HepG2 (cell line): ENCODE measurements around the gene NOL8. TPM values are rescaled to one million over a fixed set of nuclear protein-coding genes. Genes with fewer than 3 reads are reported as not detected.

ENCODE experiments used
- ARID4A ChIP-seq: sonication (generic); formaldehyde crosslinking; IDR thresholded peaks from 2 replicates; pipeline ENCODE4 v1.5.0; 2020; ENCODE audit warnings: mild to moderate bottlenecking, missing genetic modification reagents, borderline replicate concordance
- FOXJ3 ChIP-seq: sonication (generic); formaldehyde crosslinking; IDR thresholded peaks from 2 replicates; pipeline ENCODE4 v1.4.0; 2020; ENCODE audit warnings: missing genetic modification reagents, mild to moderate bottlenecking, borderline replicate concordance
- GZF1 ChIP-seq: sonication (generic); formaldehyde crosslinking; IDR thresholded peaks from 2 replicates; pipeline ENCODE4 v1.5.1; 2020; ENCODE audit warnings: mild to moderate bottlenecking, missing genetic modification reagents
- HNRNPH1 ChIP-seq: fragments of 200-400 bp; formaldehyde crosslinking; optimal IDR thresholded peaks from 2 replicates; pipeline ENCODE3; 2017; ENCODE audit warnings: mild to moderate bottlenecking, low read depth, low read length
- IKZF1 ChIP-seq: fragments of 450-650 bp; IDR thresholded peaks from 2 replicates; pipeline ENCODE4 v1.7.1; 2016
- MXD3 ChIP-seq: IDR thresholded peaks from 2 replicates; pipeline ENCODE4 v1.6.1; 2016; ENCODE audit warnings: mild to moderate bottlenecking, missing biosample characterization, missing genetic modification reagents
- NRL ChIP-seq: sonication (generic); formaldehyde crosslinking; IDR thresholded peaks from 2 replicates; pipeline ENCODE4 v1.5.0; 2020; ENCODE audit warnings: missing genetic modification reagents, mild to moderate bottlenecking, moderate library complexity, borderline replicate concordance
- SNRNP70 ChIP-seq: fragments of 200-400 bp; formaldehyde crosslinking; IDR thresholded peaks from 2 replicates; pipeline ENCODE4 v1.6.1; 2017; ENCODE audit warnings: mild to moderate bottlenecking, low read depth, low read length, moderate library complexity
- SPEN ChIP-seq: sonication (generic); formaldehyde crosslinking; IDR thresholded peaks from 2 replicates; pipeline ENCODE4 v1.5.1; 2020; ENCODE audit warnings: low read depth, mild to moderate bottlenecking, missing genetic modification reagents
- TBX3 ChIP-seq: fragments of 450-650 bp; IDR thresholded peaks from 2 replicates; pipeline ENCODE4 v1.6.1; 2017; ENCODE audit warnings: antibody characterized with exemption, mild to moderate bottlenecking, inconsistent platforms, borderline replicate concordance
- THAP9 ChIP-seq: sonication (generic); formaldehyde crosslinking; IDR thresholded peaks from 2 replicates; pipeline ENCODE4; 2020; ENCODE audit warnings: missing genetic modification reagents, mild to moderate bottlenecking, borderline replicate concordance
- ZNF18 ChIP-seq: sonication (generic); formaldehyde crosslinking; IDR thresholded peaks from 2 replicates; pipeline ENCODE4 v1.8.0; 2022; ENCODE audit warnings: mild to moderate bottlenecking, missing genetic modification reagents; ENCODE audit not compliant: insufficient replicate concordance
- ZNF34 ChIP-seq: sonication (generic); formaldehyde crosslinking; IDR thresholded peaks from 2 replicates; pipeline ENCODE4 v1.4.0; 2020; ENCODE audit warnings: mild to moderate bottlenecking, missing genetic modification reagents, borderline replicate concordance
- ZNF382 ChIP-seq: sonication (generic); formaldehyde crosslinking; IDR thresholded peaks from 2 replicates; pipeline ENCODE4 v1.5.0; 2020; ENCODE audit warnings: missing genetic modification reagents, mild to moderate bottlenecking, borderline replicate concordance
- ZNF451 ChIP-seq: sonication (generic); formaldehyde crosslinking; IDR thresholded peaks from 2 replicates; pipeline ENCODE4 v1.5.0; 2020; ENCODE audit warnings: mild to moderate bottlenecking, missing genetic modification reagents
- ZNF563 ChIP-seq: sonication (generic); formaldehyde crosslinking; IDR thresholded peaks from 2 replicates; pipeline ENCODE4 v1.8.0; 2022; ENCODE audit warnings: mild to moderate bottlenecking, moderate library complexity, missing genetic modification reagents
- ZNF589 ChIP-seq: sonication (generic); formaldehyde crosslinking; conservative IDR thresholded peaks from 2 replicates; pipeline ENCODE4 v1.8.0; 2022; ENCODE audit warnings: mild to moderate bottlenecking, moderate library complexity, missing genetic modification reagents
- ZNF597 ChIP-seq: sonication (generic); formaldehyde crosslinking; IDR thresholded peaks from 2 replicates; pipeline ENCODE4 v1.5.0; 2020; ENCODE audit warnings: missing genetic modification reagents
- ZNF737 ChIP-seq: sonication (generic); formaldehyde crosslinking; IDR thresholded peaks from 2 replicates; pipeline ENCODE4 v1.5.0; 2020; ENCODE audit warnings: missing genetic modification reagents, mild to moderate bottlenecking, borderline replicate concordance
- polyA plus RNA-seq, 8 experiments: library from polyadenylated mRNA; depleted of rRNA in 3 of 8; stranded (reverse) in 7 of 8; unstranded in 1 of 8; fragments of >200 nt; fragmentation: Illumina TruSeq in 4 of 8; extraction: Trizol in 4 of 8; gene quantifications; 2 replicates each; pipeline versions ENCODE4 v1.2.1 to v1.2.3, GENCODE V29; 2011 to 2016; ENCODE audit warnings: low read depth in 4 of 8, missing spikeins in 1 of 8, mixed read lengths in 1 of 8; ENCODE audit not compliant: insufficient read depth in 1 of 8
- total RNA-seq, 5 experiments: library from RNA; depleted of rRNA; stranded (reverse); fragments of >200 nt; fragmentation: Illumina TruSeq; extraction: Trizol; gene quantifications; 2 replicates each; pipeline ENCODE4 v1.2.3, GENCODE V29; 2016; ENCODE audit warnings: low read depth in 1 of 5

The NOL8 gene
- total and polyA plus RNA-seq, 2 of the 13 experiments (the other 11 are each of a cell fraction or from before 2014, with no cell fraction given): 12.8 to 36.3 TPM

- no peak for TF ChIP-seq THAP9 (CRISPR knock-in tag)
- TF ChIP-seq ARID4A (CRISPR knock-in tag): peak; percentile 36; the same call in 1 of the 2 replicates
- no peak for TF ChIP-seq ZNF382 (CRISPR knock-in tag)
- TF ChIP-seq SPEN: no peak
- no peak for TF ChIP-seq ZNF589 (CRISPR knock-in tag)
- no peak for TF ChIP-seq HNRNPH1
- TF ChIP-seq MXD3 (CRISPR knock-in tag): peak; percentile 13; the same call in 1 of the 2 replicates
- TF ChIP-seq IKZF1: no peak
- no peak for TF ChIP-seq ZNF597 (CRISPR knock-in tag)
- no peak for TF ChIP-seq GZF1 (CRISPR knock-in tag)
- no peak for TF ChIP-seq ZNF18 (CRISPR knock-in tag)
- 0 out of 2 replicates have a peak, but pooled peaks have one; percentile 44 for TF ChIP-seq ZNF451 (CRISPR knock-in tag)
- no peak for TF ChIP-seq FOXJ3 (CRISPR knock-in tag)
- no peak for TF ChIP-seq NRL (CRISPR knock-in tag)
- no peak for TF ChIP-seq SNRNP70
- no peak for TF ChIP-seq ZNF34 (CRISPR knock-in tag)
- no peak for TF ChIP-seq ZNF737 (CRISPR knock-in tag)
- no peak; the same call in 1 of the 2 replicates for TF ChIP-seq ZNF563 (CRISPR knock-in tag)
- TF ChIP-seq TBX3: no peak
Measured at GRCh38 chr9:92325991-92326500, 896 bp upstream of the NOL8 start (continued).
